ENCODE data around the gene CACNG6.

Gene CACNG6

GRCh38 chr19:53971673-53972072, 19.8 kb upstream of the CACNG6 start:
- no peak for DNase-seq

- peak; percentile 73 to 82 for DNase-seq
Measured at GRCh38 chr19:53977429-53977990, 13.9 kb upstream of the CACNG6 start.

DNA sequence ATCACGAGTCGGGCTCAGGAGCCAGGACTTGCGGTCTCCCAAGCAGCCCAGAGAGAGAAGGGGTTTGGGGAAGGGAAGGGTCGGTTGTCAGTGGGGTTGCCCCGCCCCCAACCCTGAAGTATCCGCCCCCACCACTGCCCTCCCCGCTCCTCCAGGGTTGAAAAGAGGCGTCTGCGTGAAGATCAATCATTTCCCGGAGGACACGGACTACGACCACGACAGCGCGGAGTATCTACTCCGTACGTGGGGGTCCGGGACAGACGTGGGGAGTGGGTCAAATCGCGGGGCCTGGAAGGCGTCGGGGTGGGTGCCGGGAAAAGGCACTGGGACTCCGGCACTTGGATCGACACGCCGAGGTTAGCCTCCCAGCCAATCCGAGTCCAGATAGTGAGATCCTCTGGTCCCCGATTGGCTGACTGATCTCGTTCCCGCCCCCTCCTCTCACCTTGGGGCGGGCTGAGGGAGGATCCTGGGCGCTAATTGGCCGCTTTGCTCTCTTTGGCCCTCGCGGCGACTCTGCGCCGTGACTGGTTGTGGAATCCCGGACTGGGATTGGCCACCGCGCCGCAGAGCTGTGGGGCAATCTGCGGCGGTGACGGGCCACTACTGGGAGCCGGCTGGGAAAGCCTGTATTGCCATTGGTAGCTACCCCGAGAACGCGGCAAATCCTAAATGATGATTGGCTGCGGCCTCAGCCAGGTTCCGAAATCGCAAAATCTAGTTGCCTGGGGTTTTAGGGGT, 13.3 kb upstream of the CACNG6 start:
- peak; percentile 66 to 67 for DNase-seq

DNA sequence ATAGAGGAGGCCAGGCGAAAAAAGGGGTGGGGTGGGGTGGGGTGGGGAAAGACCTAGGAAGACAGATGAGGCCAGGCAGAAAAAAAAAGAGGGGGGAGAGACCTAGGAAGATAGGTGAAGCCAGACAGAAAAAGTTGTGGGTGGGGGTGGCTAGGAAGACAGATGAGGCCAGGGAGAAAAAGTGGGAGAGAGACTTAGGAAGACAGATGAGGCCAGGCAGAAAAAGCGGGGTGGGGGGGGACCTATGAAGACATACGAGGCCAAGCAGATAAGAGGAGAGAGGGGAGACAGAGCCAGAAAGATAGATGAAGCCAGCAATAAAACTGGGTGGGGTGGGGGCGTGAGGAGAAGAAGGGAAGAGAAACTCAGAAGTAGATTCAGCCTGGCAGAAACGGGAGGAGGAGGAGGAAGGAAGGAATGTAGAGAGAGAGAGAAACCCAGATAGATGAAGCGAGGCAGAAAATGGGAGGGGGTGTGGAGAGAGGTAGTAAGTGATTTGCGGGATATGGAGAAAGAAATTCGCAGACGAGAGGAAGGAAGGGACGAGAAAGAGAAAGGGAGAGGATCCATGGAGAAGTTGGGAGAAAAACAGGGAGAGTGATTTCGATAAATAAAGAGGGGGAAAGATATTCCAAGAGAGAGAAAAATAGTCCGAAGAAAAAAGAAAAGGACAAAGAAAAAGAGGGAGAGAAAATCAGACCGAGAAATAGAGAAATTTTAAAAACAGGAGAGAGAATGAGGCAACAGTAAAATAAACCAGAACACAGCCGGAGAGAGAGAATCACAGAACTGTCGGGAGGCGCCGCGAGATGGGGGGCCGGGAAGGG, 12.2 kb upstream of the CACNG6 start:
- DNase-seq = no peak

DNA sequence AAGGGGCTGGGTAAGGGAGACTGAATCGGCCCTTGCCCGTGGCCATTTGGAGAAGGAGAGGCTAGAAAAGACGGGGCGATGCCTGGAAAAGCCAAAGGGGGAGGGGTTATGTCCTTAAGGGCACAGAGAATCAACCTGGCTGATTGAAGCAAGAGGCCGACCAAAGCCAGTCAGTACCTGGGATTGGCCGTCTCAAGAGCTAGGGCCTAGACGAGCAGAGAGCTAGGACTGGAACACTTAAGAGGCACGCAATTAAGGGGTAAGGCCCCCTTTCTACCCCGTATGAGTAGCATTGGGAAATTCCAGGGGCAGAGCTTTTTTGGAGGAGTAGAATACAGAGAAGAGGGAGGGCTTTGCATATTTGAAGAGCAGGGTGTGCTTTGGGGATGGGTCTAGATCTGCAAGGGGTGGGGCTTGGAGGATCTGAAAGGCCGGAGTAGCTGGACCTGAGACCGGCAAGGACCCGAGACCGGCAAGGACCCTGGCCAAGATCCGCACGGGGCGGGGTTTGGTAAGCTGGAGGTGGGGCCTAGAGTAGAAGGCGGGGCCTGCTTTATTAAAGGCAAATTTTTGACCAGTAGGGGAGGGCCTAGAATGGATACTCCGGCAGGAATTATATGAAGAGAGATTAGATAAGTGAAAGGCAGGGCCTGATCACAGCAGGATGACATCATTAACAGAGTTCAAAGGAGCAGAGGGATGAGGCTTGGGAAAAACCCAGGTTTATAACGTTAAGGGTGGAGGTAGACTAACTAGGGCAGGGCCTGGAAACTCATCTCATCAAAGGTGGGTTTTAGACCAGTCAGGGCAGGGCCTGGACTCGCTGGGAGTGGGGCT, 10.7 kb upstream of the CACNG6 start:
- DNase-seq = no peak

GRCh38 chr19:53981376-53981951, 10.0 kb upstream of the CACNG6 start:
- DNase-seq = no peak

DNA sequence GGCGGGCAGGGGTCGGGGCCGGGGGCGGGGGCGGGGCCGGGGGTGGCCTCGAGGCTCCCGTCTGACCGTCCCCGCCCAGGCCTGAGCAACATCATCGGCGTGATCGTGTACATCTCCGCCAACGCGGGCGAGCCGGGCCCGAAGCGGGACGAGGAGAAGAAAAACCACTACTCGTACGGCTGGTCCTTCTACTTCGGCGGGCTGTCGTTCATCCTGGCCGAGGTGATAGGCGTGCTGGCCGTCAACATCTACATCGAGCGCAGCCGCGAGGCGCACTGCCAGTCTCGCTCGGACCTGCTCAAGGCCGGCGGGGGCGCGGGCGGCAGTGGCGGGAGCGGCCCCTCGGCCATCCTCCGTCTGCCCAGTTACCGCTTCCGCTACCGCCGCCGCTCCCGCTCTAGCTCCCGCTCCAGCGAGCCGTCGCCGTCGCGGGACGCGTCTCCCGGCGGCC, 9.4 kb upstream of the CACNG6 start:
- DNase-seq = no peak

GRCh38 chr19:53982611-53983010, 8.8 kb upstream of the CACNG6 start:
- DNase-seq = no peak

DNA sequence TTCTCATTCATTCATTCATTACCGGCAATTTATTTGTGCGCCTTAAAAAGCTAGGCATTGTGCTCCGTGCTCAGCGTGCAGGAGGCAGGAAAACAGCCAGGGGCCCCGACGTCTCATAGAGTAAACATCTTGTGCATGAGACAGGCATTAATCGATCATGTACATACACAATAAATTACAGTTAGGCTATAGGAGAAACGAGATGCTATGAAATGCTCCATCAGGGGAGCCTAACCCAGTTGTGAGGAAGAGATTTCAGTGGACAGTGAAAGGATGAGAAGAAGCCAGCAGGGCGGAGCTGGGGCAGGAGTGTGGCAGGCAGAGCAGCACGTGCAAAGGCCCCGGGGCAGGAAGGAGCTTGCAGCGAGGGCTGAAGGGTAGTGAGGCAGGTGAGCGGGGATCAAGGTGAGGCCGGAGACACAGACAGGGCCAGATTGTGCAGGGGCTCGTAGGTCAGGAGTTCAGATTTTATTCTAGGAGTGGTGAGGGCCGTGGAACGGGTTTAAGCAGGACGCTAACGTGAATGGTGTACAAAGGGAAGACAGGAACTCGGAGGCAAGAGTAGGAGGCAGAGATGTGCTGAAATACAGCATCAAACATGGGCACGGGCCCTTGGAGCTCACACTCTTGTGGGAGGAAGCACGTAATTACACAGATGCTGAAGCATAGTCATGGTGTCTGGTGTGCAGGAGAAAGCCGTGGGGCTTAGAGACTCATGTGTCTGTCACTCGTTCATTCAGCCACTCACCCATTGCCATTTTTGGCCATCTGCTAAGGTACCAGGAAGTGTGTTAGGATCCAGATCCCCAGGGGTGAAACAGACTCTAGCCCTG, 7.8 kb upstream of the CACNG6 start:
- no peak for DNase-seq

GRCh38 chr19:53985863-53986262, 5.6 kb upstream of the CACNG6 start:
- DNase-seq = no peak

DNA sequence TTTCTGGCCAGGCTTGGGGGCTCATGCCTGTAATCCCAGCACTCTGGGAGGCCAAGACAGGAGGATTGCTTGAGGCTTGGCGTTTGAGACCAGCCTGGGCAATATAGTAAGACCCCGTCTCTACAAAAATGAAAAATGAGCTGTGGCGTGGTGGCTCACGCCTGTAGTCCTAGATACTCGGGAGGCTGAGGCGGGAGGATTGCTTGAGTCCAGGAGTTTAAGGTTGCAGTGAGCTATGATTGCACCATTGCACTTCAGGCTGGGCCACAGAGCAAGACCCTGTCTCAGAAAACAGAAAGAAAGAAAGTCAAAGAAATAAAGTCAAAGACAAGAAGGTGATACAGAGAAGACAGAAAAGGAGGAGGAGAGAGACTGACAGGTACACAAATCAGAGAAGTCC, 2.5 kb upstream of the CACNG6 start:
- DNase-seq = no peak

GRCh38 chr19:53989600-53990533, 1.6 kb upstream of the CACNG6 start:
- DNase-seq = no peak

DNA sequence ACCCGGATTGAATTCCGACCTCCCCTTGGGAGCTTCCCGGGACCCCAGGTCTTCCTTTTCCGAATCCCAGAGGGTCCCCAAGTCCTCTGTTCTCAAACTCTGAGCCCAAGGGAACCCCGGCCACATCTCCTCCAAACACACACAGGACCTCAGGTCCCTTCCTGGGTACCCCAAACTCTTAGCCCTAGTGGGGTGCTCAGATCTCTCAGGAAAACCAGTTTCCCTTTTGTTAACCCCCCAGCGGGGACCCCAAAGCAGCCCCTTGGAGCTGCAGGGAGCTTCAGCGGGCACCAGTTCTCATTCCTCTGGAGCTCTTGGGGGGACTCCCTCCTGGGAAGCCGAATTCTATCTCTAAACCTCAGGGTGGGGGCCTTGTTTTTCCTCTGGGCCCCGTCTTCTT, 774 bp downstream of the CACNG6 start:
- no peak for DNase-seq

DNA sequence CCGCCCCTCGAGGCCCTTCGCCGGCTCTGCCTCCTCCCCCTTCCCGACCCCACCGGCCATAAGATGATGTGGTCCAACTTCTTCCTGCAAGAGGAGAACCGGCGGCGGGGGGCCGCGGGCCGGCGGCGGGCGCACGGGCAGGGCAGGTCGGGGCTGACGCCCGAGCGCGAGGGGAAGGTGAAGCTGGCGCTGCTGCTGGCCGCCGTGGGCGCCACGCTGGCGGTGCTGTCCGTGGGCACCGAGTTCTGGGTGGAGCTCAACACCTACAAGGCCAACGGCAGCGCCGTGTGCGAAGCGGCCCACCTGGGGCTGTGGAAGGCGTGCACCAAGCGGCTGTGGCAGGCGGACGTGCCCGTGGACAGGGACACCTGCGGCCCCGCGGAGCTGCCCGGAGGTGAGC, 1.4 kb downstream of the CACNG6 start:
- no peak for DNase-seq

DNA sequence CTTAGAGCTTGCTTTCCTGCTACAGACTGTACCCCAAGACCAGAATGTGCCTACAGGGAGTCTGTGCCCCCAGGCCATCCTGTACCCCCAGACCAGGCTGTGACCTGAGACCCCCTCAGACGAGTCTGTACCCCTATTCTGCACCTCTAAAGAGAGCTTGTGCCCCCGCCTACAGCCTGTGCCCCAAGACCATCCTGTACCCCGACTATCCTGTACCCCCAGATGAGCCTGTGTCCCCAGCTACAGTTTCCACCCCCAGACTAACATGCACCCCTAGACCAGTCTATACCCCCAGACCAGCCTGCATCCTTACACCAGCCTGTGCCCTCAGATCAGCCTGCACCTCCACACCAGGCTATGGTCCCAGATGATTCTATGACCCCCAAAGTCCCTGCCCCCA, 2.0 kb downstream of the CACNG6 start:
- DNase-seq = no peak

GRCh38 chr19:53994811-53995210, 3.4 kb downstream of the CACNG6 start:
- DNase-seq = no peak

DNA sequence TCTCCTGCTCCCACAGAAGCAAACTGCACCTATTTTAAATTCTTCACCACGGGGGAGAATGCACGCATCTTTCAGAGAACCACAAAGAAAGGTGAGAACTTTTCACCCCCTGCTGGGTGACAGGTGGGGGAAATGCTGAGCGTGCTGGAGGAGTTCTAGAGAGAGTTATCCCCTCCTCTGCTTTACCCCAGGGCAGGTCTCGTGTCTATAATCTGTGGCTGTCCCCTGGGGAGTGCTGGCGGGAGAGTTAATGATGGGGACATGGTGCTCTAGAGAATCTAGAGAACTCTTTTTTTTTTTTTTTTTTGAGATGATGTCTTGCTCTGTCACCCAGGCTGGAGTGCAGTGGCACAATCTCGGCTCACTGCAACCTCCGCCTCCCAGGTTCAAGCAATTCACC, 6.8 kb downstream of the CACNG6 start:
- DNase-seq = no peak

- DNase-seq = no peak
Measured at GRCh38 chr19:53999694-54000093, 8.3 kb downstream of the CACNG6 start.

DNA sequence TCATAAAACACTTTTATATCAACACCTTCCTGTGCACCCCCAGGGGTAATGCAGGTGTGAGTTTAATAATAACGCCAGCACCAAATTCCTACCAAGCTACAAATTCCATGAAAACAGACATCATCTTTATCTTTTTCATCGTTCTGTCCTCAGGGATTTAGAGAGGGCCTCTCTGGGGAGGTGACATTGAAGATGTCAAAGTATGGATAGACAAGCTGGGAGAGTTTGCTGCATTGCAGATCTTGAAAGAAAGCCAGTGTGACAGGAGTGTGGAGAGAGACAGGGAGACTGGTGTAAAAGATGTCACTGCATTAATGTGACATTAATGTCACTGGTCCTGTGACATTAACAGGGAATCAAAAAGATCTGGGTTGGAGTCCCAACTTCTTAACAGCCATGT, 10.1 kb downstream of the CACNG6 start:
- no peak for DNase-seq

GRCh38 chr19:54002495-54003315, 11.3 kb downstream of the CACNG6 start:
- no peak for DNase-seq
